ENCODE data around the gene RBPJ. TPM values are rescaled to one million over a fixed set of nuclear protein-coding genes. Genes with fewer than 3 reads are reported as not detected.

The RBPJ gene
- polyA plus RNA-seq, 12 donors = 65.2 to 155 (median 93.0) TPM

Other genes with a start within 250 kb of the RBPJ start
- under 1 TPM in 1 of 12 donors, not detected in 11; 0.07 TPM for gene CCKAR, start 169.5 kb downstream of the RBPJ start, polyA plus RNA-seq (ENCODE audit: insufficient read length in 12 of 12)